Right atrium auricular region (tissue), 2 donors: ENCODE measurements around the gene CACFD1. TPM values are rescaled to one million over a fixed set of nuclear protein-coding genes. Genes with fewer than 3 reads are reported as not detected.

Source experiments
- DNase-seq: peaks from one replicate; pipeline ENCODE4 v3.0.0-alpha.2; 2019; ENCODE audit warnings: low spot score
- H3K27ac ChIP-seq, 2 donors: fragments of 200-600 bp; sonication (generic); 1 replicate in 1 of 2; 2 replicates in 1 of 2; pipeline ENCODE4 v1.5.1; 2016 to 2019
- H3K27me3 ChIP-seq, 2 donors: fragments of 200-600 bp; sonication (generic); one replicate each; pipeline versions ENCODE4 v1.5.1 to v1.6.0; 2017 to 2019
- H3K36me3 ChIP-seq: fragments of 200-600 bp; sonication (generic); one replicate; pipeline ENCODE4 v1.5.1; 2016
- H3K4me1 ChIP-seq, 2 donors: fragments of 200-600 bp; sonication (generic); one replicate each; pipeline versions ENCODE4 v1.5.1 to v1.6.0; 2017 to 2019
- H3K4me3 ChIP-seq, 2 donors: fragments of 200-600 bp; sonication (generic); 1 replicate in 1 of 2; 2 replicates in 1 of 2; pipeline ENCODE4 v1.5.1; 2017 to 2019; ENCODE audit warnings: mild to moderate bottlenecking in 1 of 2, moderate library complexity in 1 of 2
- H3K9me3 ChIP-seq, 2 donors: fragments of 200-600 bp; sonication (generic); one replicate each; pipeline ENCODE4 v1.5.1; 2019
- total RNA-seq, 2 donors: library from RNA; depleted of rRNA; stranded (reverse); fragments of >200 nt; gene quantifications; one replicate each; pipeline ENCODE4 v1.1.0, GENCODE V29; 2016
- TF ChIP-seq, protein P1 (sequence below), 2 donors: fragments of 200-600 bp; sonication (generic); IDR thresholded peaks; one replicate each; pipeline ENCODE4 v1.5.1; 2019; ENCODE audit warnings: antibody characterized with exemption in 2 of 2

Gene CACFD1
- total RNA-seq, 2 donors from 2014 or later: 11.9 to 12.4 TPM

DNA sequence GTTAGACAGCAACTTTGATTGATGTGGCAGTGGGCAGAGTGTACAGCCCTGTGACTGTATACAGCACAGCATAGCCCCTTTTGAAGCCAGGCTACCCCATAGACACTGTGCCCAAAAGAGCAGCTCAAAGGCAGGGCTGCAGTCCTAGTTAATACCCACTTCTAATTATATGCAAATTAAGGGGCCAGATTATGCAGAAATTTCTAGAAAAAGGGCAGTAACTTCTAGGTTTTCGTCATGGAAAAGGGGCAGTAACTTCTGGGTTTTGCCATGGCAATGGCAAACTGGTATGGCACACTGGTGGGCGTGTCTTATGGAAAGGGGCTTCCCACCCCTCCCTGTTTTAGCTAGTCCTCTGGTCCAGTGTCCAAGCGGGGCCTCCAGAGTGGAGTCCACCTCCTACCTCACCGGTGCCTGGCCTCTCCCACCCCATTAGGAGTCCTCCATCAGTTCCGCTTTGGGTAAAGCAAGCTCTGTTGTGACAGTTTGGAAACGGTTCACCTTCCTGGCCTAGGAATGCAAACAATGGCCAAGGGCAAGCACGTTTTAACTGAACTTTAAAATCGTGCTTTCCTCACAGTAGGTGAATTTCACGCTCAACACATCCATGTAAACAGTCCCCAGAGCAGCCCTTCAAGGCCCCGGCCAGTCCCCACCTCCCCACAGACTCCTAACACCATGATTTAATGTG, 32.0 kb upstream of the CACFD1 start:
- Histone ChIP-seq H3K4me1 (peaks cover 0 to 18% of the 10 kb centered on the region in 2 donors), H3K27me3 (peaks cover 0 to 4% of the 10 kb centered on the region in 2 donors), H3K36me3 (no peaks in the 10 kb centered on the region)

DNA sequence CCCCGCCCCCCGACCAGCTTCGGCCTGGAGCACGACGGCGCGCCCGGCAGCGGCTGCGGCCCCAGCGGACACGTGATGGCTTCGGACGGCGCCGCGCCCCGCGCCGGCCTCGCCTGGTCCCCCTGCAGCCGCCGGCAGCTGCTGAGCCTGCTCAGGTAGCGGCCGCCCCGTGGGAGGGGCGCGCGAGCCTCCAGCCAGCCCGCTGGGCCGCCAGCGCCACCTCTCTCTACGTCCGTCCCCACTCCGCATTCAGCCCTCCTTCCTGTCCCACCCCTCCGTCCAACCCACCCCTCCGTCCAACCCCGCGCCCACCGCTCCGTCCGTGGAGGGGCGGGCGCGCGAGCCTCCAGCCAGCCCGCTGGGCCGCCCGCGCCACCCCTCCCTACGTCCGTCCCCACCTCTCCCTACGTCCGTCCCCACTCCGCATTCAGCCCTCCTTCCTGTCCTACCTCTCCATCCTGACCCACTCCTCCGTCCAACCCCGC, 31.1 kb upstream of the CACFD1 start:
- Histone ChIP-seq H3K36me3 (no peaks in the 10 kb centered on the region), H3K4me1 (peaks cover 0 to 18% of the 10 kb centered on the region in 2 donors), H3K9me3 (no peaks in the 10 kb centered on the region), H3K27ac (no peak overlapping the region), H3K27me3 (peaks cover 0 to 4% of the 10 kb centered on the region in 2 donors), H3K4me3 (peak overlapping the region in 1 of 2 donors; percentile 44)
- TF ChIP-seq, protein P1, sequence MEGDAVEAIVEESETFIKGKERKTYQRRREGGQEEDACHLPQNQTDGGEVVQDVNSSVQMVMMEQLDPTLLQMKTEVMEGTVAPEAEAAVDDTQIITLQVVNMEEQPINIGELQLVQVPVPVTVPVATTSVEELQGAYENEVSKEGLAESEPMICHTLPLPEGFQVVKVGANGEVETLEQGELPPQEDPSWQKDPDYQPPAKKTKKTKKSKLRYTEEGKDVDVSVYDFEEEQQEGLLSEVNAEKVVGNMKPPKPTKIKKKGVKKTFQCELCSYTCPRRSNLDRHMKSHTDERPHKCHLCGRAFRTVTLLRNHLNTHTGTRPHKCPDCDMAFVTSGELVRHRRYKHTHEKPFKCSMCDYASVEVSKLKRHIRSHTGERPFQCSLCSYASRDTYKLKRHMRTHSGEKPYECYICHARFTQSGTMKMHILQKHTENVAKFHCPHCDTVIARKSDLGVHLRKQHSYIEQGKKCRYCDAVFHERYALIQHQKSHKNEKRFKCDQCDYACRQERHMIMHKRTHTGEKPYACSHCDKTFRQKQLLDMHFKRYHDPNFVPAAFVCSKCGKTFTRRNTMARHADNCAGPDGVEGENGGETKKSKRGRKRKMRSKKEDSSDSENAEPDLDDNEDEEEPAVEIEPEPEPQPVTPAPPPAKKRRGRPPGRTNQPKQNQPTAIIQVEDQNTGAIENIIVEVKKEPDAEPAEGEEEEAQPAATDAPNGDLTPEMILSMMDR (IDR thresholded peaks at IDR 0.05): no peak
- no peak for DNase-seq

More for the DNA sequence above, 32.0 kb upstream of the CACFD1 start:
- DNase-seq: no peak
- Histone ChIP-seq H3K27ac (no peak overlapping the region), H3K9me3 (no peaks in the 10 kb centered on the region), H3K4me3 (no peak overlapping the region)
- TF ChIP-seq, protein P1 (IDR thresholded peaks at IDR 0.05): no peak

DNA sequence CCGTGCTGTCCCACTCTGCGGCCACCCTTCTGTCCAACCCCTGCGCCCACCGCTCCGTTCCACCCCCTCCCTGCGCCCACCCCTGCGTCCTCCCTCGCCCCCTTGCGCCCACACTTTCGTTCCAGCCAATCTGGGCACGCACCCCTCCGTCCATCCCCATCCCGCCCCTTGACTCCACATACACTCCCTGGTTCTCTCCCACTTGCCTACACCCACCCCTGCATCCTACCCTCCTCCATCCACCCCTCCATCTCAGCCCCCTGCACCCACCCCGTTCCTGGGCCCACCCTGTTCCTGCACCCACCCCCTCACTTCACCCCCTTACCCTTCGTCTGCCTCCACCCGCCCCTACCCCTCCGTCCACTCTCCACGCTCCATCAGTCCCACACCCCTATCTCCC, 30.6 kb upstream of the CACFD1 start:
- H3K27me3 ChIP-seq: peaks cover 0 to 4% of the 10 kb centered on the region in 2 donors
- no peaks in the 10 kb centered on the region for H3K36me3 ChIP-seq
- no peak for DNase-seq
- H3K4me1 ChIP-seq: peaks cover 0 to 18% of the 10 kb centered on the region in 2 donors
- no peak overlapping the region for H3K27ac ChIP-seq
- H3K4me3 ChIP-seq: peak overlapping the region in 1 of 2 donors; percentile 44
- H3K9me3 ChIP-seq: no peaks in the 10 kb centered on the region
- TF ChIP-seq, protein P1 (IDR thresholded peaks at IDR 0.05): no peak

DNA sequence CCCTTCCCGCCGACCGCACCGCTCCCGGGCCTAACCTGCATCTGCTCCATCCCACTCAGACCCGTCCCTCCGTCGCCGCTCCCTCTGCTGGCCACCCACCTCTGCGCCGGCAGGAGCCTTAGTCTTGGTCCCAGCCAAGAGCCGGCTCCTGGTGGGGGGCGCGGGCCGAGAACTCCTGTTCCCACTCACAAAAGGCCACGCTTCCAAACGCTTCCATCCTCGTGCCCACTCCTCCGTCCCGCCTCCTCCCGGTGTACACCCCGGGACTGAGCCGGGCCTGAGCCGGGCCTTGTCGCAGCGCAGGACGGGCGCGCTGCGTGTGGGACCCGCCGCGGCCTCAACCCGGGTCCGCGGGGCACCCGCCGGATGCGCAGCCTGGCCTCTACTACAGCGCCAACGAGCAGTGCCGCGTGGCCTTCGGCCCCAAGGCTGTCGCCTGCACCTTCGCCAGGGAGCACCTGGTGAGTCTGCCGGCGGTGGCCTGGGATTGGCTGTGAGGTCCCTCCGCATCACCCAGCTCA, 30.1 kb upstream of the CACFD1 start:
- DNase-seq: no peak
- no peak overlapping the region for H3K4me3 ChIP-seq
- no peak overlapping the region for H3K27ac ChIP-seq
- H3K9me3 ChIP-seq: no peaks in the 10 kb centered on the region
- H3K27me3 ChIP-seq: peaks cover 0 to 4% of the 10 kb centered on the region in 2 donors
- no peaks in the 10 kb centered on the region for H3K36me3 ChIP-seq
- TF ChIP-seq, protein P1 (IDR thresholded peaks at IDR 0.05): peak in 1 of 2 donors; percentile 52
- peaks cover 0 to 18% of the 10 kb centered on the region in 2 donors for H3K4me1 ChIP-seq

DNA sequence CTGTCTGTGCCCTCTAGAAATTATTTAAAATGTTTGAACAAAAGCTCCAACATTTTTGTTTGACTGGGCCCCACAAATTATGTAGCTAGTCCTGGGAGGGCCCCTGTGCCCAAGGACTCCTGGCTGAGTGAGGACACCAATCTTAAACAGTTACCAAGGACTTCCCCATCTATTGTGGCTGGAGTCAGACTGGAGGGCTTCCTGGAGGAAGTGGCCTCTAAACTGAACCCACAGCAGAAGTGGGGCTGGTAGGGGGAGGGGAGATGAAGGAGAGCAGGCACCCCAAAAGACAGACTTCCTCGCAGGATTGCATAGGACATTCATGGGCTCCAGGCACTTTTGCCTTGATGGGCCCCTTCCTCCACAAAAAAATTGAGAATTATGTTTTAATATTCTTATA, 29.5 kb upstream of the CACFD1 start:
- no peak for DNase-seq
- no peak overlapping the region for H3K27ac ChIP-seq
- TF ChIP-seq, protein P1 (IDR thresholded peaks at IDR 0.05): no peak

More for the DNA sequence above, 29.5 kb upstream of the CACFD1 start:
- H3K27me3 ChIP-seq: peaks cover 0 to 4% of the 10 kb centered on the region in 2 donors
- no peaks in the 10 kb centered on the region for H3K9me3 ChIP-seq
- H3K36me3 ChIP-seq: no peaks in the 10 kb centered on the region
- peaks cover 0 to 18% of the 10 kb centered on the region in 2 donors for H3K4me1 ChIP-seq
- no peak overlapping the region for H3K4me3 ChIP-seq
